ENCODE data around the gene EHMT1. TPM values are rescaled to one million over a fixed set of nuclear protein-coding genes. Genes with fewer than 3 reads are reported as not detected.

Gene EHMT1
- total and polyA plus RNA-seq, 2 of the 8 experiments (the other 6 are each of a cell fraction or from before 2014, with no cell fraction given) = 95.7 to 163 TPM

GRCh38 chr9:137809040-137809576 lies 190.3 kb downstream of the EHMT1 start:
- H3K23ac ChIP-seq (ENCODE audit: insufficient read length) = no peak overlapping the region
- no peak overlapping the region for H3K27ac ChIP-seq (ENCODE audit: low read depth, low read length)
- CTCF ChIA-PET (ENCODE audit: partially characterized antibody) = interaction anchor here (1.0 to 1.5 kb wide), 3 partner anchors 43 to 227 kb away, joined by 3 to 4 read pairs (median 4); no protein-coding TSS in a partner anchor

More at GRCh38 chr9:137809040-137809576, 190.3 kb downstream of the EHMT1 start:
- TF ChIP-seq POLR2AphosphoS5 (IDR thresholded peaks at IDR 0.05; ENCODE audit: low read depth, low read length) (no peak), GABPA (IDR thresholded peaks at IDR 0.05; ENCODE audit: borderline replicate concordance, insufficient read depth, low read length) (no peak), JUN (IDR thresholded peaks at IDR 0.05; ENCODE audit: low read depth, low read length) (no peak), GTF2F1 (IDR thresholded peaks at IDR 0.05; ENCODE audit: borderline replicate concordance, low read depth, low read length) (no peak), ATF2 (IDR thresholded peaks at IDR 0.05; ENCODE audit: low read length) (no peak), CBX5 (IDR thresholded peaks at IDR 0.05; ENCODE audit: low read depth, low read length) (no peak), TAF7 (optimal IDR thresholded peaks at IDR 0.05; ENCODE audit: borderline replicate concordance, low read depth, low read length) (no peak), ZNF274 (IDR thresholded peaks at IDR 0.05; ENCODE audit: borderline replicate concordance, extremely low read depth, low read length) (no peak), SP2 (IDR thresholded peaks at IDR 0.05; ENCODE audit: low read length) (no peak), SP1 (IDR thresholded peaks at IDR 0.05; ENCODE audit: low read depth, low read length) (no peak), HDAC6 (IDR thresholded peaks at IDR 0.05; ENCODE audit: low read depth, low read length) (no peak), TAF1 (IDR thresholded peaks at IDR 0.05; ENCODE audit: low read depth, low read length) (no peak), EZH2 (IDR thresholded peaks at IDR 0.05; ENCODE audit: low read depth, low read length, severe bottlenecking) (no peak)
- 92% methylated on average over 21 of the region's 23 CpGs; no CpG with 5 or more reads in 1 of the 2 experiments for WGBS, 2 experiments (ENCODE audit: extremely low coverage in 1 of 2, insufficient coverage in 1 of 2, insufficient read length in 1 of 2, insufficient replicate concordance in 2 of 2, low coverage in 1 of 2, low lambda C conversion rate in 2 of 2, missing lambda C conversion rate in 1 of 2)
- H3K56ac ChIP-seq (replicated peaks; ENCODE audit: insufficient read length, low read depth, low read length) = no peak overlapping the region
- FAIRE-seq = no peak
- POLR2A ChIA-PET (ENCODE audit: partially characterized antibody) = no interaction called here
- H2BK5ac ChIP-seq (ENCODE audit: low read depth, low read length) = no peak overlapping the region
- no peak overlapping the region for H2BK120ac ChIP-seq (replicated peaks; ENCODE audit: low read depth, low read length)
- peaks cover 0 to 7% of the 10 kb centered on the region in 2 experiments; a peak in 2 of 4 replicates for H3K79me2 ChIP-seq (ENCODE audit: control insufficient read depth in 1 of 2, insufficient read depth in 2 of 2, low read length in 2 of 2)
- no peaks in the 10 kb centered on the region for H3K27me3 ChIP-seq (replicated peaks in 1 of 4; ENCODE audit: control insufficient read depth in 3 of 4, extremely low read depth in 1 of 4, insufficient read depth in 3 of 4, low read length in 3 of 4)
- no peaks in the 10 kb centered on the region for H3K9me3 ChIP-seq (ENCODE audit: insufficient read depth in 2 of 2, low read depth in 1 of 2, low read length in 1 of 2)
- no peak overlapping the region for H3K18ac ChIP-seq (ENCODE audit: extremely low read depth, low read length)
- no peaks in the 10 kb centered on the region; the same call in 1 of the 2 replicates for H3K79me1 ChIP-seq (ENCODE audit: low read depth, low read length)
- H3K4ac ChIP-seq (replicated peaks; ENCODE audit: insufficient read length, low read depth, low read length) = no peak overlapping the region
- H3K4me3 ChIP-seq (ENCODE audit: extremely low read depth in 1 of 4, insufficient read depth in 2 of 4, low read depth in 3 of 4, low read length in 4 of 4) = no peak overlapping the region
- no peak overlapping the region for H2BK15ac ChIP-seq (ENCODE audit: low read length)
- no peak for DNase-seq (ENCODE audit: low read depth in 1 of 2, low spot score in 2 of 2)
- H4K8ac ChIP-seq (ENCODE audit: extremely low read depth, insufficient read depth, low read length) = no peak overlapping the region
- no peak overlapping the region for H3K14ac ChIP-seq (ENCODE audit: insufficient read length)
- H3K4me1 ChIP-seq (replicated peaks in 1 of 4; ENCODE audit: control insufficient read depth in 3 of 4, insufficient read depth in 4 of 4, low read length in 3 of 4) = no peaks in the 10 kb centered on the region
- no peak overlapping the region for H2AFZ ChIP-seq (ENCODE audit: low read length)
- no peak overlapping the region for H3K9ac ChIP-seq (replicated peaks in 1 of 4; ENCODE audit: extremely low read depth in 1 of 4, low read depth in 3 of 4, low read length in 3 of 4)
- H2BK20ac ChIP-seq (ENCODE audit: low read length) = no peak overlapping the region
- no peak overlapping the region for H4K91ac ChIP-seq (replicated peaks; ENCODE audit: insufficient read length, low read length)
- H3K36me3 ChIP-seq (ENCODE audit: control insufficient read depth in 2 of 4, insufficient read depth in 4 of 4, low read length in 3 of 4) = peaks cover 4 to 31% (median 22%) of the 10 kb centered on the region in 4 experiments
- no peak overlapping the region for H3K4me2 ChIP-seq (ENCODE audit: insufficient read depth in 1 of 2, low read depth in 2 of 2, low read length in 2 of 2)
- H4K20me1 ChIP-seq (replicated peaks in 1 of 2; ENCODE audit: control insufficient read depth in 1 of 2, insufficient read depth in 2 of 2, low read length in 2 of 2) = peaks cover 0 to 11% of the 10 kb centered on the region in 2 experiments
- no peak overlapping the region for H2BK12ac ChIP-seq (ENCODE audit: low read depth, low read length)
- no peak overlapping the region for H4K5ac ChIP-seq (ENCODE audit: insufficient read length, low read depth, low read length)
- no peak overlapping the region for H2AK5ac ChIP-seq (ENCODE audit: low read depth, low read length)
- H3K23me2 ChIP-seq (ENCODE audit: low read depth, low read length) = no peaks in the 10 kb centered on the region

Measured in H1 (cell line).